HG03342 (cell line): ENCODE results near the gene ATL1.

Source experiments
- ATAC-seq: cut with Tn5 transposase; IDR thresholded peaks from one replicate; pipeline ENCODE4 v1.9.1; 2021; ENCODE audit warnings: mild to moderate bottlenecking, moderate library complexity; ENCODE audit not compliant: unreplicated experiment

Gene ATL1

DNA sequence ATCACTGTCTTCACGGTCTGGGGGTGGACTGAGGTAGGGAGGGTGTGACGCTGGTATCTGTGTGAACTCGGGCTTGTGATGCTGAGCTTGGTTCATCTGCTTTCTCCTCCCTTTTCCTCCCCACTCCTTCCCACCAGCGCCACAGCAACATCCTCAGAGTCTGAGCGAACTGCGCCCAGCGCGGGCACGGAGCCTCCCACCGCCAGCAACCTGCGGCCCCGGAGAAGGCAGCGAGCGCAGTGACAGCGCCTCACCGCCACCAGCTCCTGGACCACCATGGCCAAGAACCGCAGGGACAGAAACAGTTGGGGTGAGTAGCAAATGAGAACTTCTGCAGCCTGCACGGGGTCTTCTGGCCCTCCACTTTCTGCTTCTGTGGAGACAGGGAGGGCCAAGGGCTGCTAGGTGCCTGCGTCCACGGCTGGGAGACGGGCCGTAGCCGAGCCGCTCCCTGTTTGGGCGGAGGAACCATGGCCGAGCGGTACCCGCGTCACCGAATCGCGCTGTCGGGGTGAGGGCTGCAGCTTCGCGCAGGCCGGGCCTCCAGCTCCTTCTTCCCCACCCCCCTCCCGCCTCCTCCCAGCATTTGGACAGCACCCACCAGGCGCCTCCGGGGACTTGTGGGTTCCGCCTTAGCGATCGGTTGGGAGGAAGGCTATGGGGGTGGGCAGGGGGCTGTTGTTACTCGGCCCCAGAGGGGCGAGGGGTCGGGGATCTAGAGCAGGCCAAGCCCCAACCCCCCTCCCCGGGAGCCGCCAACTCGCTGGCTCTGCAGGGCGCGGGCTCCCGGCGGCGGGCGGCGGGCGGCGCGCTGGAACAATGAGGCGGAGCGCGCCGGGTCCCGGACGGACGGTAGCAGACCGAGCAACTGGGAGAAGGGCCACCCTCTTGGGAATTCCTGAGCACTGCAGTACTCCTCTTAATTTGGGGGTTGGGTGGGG is at the start of gene ATL1:
TSS of gene ATL1 (plus strand) at position 156 of the 941 bp plus-strand sequence. CDS start at position 277, 121 bp downstream.
- no peak for ATAC-seq

DNA sequence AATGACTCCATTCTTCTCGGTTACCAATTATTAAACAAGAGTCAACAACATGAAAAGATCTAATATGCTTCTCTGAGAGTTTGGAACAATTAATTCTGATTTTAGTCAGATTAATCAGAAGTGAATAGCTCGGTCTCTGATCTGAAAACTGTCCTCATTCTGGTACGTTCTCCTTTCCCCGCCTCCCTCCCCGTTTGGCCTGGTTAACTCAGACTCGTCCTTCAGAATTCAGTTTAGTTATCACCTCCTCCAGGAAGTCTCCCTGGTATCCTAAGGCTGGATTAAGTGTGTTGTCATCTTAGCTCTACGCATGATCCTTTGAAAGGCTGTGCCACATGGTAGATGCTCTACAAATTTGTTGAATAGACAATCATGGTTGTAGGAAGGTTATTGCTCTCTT is 49.8 kb upstream of the ATL1 start:
- no peak for ATAC-seq

DNA sequence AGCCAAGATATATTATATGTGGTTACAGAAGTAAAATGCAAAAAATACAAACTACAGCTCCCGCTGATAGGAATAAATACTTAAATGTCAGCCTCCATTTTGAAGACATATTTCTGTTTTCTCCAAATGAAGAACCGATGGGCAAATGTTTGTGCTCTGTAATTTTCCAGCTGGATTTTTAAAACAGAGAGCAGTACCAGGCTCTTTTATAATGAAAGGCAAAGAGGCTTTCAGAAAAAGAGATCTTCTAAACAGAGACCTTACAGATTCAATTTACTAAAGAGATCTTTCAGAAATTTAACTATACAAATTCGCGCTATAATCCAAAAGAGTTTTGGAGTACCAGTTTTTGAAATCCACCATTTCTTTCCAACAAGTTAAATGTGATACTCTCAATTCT is 47.5 kb upstream of the ATL1 start:
- no peak for ATAC-seq

DNA sequence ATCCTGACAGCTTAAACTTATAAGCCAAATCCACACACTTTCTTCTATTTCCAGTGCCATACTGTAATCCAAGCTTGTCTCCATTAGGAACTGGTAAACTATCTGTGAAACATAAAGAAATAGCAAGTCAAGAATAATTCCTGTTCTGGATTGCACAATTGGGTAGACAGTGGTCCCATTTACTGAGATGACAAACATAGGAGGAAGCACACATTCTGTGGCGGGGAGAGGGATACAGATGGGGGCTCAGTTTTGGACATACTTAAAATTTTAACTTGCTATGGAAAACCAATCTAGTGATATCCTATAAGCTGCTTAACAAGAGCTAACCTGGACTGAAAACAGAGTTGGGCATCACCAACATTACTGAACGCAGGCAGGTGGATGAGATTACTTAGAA is 43.9 kb upstream of the ATL1 start:
- no peak for ATAC-seq

DNA sequence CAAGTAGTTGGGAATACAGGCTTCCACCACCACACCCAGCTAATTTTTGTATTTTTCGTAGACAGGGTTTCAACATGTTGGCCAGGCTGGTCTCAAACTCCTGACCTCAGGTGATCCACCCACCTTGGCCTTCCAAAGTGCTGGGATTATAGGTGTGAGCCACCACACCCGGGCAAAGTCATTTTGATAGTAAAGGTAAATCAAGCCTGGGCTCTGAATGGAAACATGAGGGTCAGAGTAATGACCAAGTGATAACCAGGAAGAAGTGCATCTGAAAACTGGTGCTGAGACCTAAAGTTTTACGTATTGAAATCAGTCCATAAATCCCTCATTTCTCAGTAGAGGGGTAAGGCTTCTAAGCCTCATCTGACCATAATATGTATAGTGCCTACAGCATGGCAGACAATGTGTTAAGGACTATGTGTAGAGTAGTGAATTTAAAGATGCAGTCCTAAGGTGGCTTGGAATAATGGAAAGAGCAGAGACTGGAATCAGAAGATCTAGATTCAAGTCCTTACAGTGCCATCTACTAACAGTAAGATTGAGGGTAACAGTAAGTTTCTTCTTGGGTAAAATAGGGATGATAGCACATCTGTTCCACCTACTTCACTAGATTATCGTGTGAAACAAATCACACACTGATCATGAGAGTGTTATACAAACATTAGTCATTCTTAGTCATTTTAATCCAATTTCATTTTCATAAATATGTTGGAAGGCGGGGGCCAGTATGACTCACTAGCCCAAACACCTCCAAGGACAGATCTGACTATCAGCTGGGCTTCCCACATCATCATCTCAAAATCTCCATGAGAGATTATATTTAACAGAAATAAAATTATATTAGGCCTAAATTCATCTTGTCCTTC is 38.8 kb upstream of the ATL1 start:
- peak; percentile 52 for ATAC-seq

DNA sequence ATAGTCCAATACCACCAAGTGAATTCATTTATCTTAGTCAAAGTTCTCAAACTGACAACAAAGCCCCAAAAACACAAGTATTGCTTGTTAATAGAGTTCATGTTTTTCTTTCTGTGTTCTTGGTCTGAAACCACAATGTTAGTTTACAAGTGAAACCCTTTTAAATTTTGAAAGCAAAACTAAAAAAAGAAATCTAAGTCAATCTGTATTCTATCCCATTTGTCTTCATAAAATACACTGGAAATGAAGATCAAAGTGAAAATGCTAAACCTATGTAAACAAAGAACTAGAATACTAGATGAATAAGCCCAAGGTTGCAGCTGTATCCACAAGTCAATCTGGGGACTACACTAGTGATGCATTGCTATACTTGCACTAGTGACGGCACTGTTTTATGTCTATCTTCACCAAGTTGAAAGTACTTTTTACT is 38.0 kb upstream of the ATL1 start:
- peak; percentile 58 for ATAC-seq

DNA sequence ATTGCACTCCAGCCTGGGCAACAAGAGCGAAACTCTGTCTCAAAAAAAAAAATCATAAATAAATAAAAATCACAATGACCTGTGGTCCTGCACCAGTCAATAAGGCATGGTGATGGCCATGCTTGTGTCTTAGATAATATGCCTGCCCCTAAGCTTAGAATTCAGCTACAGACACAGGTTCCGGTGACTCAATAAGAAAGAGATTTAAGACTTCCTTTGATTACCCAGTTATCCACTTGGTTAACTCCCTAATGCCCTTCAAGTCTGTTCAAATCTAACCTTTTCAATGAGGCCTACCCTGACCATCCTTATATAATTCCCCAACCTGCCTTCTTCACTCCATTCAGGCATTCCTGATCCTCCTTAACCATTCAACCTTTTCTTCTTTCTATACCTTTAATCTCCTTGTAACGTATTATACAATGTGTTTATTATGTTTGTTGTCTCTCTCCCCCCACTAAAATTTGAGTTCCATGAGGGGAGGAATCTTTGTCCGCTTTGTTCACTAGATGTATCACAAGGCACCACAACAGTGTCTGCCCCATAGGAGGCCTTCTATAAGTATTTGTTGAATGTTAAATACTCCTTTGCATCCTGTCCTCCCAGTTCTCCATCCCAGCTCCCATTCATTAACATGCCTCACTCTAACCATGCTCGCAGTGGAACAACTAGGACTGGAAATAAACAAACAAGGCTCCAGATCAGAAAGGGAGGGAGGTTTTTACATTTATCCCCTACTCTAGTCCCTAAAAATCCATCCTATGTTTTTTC is 36.5 kb upstream of the ATL1 start:
- ATAC-seq = no peak

DNA sequence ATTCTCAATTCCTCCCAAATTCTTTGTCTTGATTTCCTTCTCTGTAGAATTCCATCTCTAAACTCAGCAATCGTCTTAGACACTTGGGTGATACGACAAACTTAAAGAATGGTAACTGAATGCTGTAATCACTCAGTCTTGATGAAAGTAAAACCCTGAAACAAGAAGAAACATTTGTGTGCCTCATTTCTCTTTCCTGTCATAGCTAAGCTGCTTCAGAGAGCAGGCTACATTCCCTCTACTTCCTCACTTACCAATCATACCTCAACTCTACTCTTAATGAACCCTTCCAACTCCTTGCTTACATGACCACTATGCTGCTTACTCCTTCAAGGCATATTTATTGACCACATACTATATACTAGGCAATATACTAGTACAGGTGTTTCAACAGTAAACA is 35.9 kb upstream of the ATL1 start:
- ATAC-seq = no peak

DNA sequence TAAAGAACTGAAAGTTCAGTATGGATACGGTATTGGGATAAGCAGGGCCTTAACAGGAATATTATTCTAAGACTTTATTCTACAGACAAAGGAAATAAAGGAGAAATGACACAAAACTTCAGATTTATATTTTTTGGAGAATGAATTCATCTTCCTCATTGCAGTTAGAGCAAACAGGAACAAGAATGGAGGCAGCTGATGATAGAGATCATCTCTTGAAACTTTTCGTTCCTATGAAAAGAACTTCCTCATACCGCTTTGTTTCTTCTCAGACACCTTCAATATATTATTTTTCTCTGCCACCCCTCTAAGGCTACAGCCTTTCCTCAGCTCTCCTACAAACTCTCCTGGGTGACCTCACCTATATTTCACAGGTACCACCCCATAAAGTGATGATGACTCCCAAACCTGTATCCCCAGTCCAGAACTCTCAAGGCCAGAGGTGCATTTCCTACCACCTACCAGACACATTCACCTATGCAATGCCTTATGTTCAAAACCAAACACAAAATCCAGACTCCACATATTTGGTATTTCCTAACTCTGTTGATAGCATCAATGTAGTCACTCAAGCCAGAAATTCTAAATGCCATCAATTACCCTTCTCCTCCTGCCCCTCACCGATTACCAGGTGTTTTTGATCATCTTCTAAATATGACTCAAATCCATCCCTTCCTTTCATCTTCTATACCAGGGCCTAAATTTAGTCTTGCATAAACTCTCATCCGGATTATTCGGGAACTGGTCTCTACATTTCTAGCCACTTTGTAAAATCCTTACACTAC is 35.0 kb upstream of the ATL1 start:
- no peak for ATAC-seq

DNA sequence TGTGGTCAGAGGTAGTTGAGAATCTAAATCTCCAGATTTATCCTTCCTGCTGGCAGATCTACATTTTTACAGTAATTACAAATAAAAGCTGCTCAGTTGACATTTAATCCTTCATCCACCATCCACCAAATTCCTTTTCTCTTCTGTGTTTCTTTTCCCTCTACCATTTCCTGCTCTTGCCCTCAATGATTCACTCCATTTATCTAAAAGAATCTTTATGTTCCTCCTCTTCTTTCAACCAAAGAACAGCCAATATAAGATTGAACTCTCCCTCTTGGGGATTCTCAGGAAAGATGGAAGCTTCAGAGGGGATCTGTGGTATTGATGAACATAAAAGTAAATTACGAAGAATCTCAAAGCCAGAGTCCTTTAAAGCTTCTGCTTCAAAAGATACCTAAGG is 31.9 kb upstream of the ATL1 start:
- no peak for ATAC-seq

DNA sequence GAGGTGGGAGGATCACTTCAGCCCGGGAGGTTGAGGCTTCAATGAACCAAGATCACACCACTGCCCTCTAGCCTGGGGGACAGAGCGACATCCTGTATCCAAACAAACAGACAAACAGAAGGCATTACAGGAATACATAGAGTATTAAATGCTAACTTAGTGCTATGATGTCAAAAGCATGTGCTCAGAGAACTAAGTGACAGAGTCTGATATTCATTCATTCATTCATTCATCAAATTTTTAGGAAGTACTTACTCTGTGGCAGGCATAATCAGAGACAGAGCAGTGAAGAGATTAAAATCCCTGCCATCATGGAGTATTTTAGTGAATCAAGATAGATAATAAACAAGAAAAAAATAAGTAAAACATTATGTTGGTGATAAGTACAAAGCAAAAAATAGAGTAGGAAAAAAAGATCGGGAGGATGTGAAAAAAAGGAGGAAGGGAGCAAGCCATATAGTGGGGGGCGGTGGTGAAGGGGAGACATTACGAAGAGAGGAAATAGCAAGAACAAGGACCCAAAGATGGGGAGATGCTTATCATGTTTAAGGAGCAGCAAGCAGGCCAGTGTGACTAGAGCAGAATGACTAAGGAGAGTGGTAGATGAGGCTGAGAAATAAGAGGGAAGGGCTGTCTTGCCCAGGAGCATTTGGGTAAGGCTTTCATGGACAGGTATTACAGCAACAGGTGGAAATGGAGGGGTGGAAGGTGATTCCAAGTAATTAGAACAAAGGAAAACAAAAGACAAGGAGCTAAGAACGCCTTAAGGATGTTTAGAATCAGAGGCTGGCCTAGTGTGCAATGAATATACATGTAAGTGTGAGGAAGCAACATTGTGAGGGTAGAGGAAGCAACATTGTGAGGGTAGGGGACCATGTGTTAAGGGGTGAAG is 30.4 kb upstream of the ATL1 start:
- ATAC-seq = no peak

DNA sequence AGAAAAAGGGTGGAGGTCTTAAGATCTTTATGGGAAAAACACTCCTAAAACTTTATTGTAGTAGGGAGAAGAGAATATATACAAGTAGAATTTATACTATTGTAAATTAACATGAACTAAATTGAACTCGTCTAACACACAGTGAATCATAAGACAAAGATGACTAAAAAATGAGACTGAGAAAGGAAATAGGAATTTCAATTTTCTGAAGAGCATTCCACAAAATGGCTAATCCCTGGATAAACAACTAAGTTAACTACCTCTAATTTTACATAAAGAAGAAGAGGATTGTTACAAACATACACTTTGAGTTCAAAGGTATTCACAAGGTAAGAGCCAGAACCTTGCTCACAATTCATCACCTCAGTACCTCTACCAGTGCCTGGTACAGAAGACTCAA is 29.6 kb upstream of the ATL1 start:
- ATAC-seq = no peak

DNA sequence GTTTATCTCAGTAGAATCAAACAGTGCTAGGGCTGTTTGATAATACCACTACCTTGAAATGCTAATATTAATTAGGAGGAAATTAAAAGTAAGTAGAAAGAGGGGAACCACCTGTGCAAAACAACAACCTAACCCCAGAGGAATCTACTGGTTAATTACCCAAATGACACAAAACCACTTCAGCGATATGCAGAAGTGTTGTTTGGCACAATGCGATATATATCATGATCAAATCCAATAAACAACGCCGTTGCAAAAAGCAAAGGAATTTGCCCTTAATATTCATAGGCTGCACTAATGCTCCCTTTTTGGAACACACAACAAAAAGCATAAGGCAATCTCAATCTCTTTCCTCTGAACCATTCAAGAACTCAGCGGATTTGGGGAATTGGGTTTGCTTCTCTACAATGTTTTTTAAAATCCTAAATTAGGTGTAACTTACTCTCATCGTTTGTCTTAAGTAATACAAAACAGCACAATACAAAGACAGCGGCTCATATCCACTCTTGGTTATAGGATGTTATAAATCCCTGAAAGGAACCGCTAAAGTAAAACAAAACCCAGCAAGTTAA is 29.1 kb upstream of the ATL1 start:
- no peak for ATAC-seq

DNA sequence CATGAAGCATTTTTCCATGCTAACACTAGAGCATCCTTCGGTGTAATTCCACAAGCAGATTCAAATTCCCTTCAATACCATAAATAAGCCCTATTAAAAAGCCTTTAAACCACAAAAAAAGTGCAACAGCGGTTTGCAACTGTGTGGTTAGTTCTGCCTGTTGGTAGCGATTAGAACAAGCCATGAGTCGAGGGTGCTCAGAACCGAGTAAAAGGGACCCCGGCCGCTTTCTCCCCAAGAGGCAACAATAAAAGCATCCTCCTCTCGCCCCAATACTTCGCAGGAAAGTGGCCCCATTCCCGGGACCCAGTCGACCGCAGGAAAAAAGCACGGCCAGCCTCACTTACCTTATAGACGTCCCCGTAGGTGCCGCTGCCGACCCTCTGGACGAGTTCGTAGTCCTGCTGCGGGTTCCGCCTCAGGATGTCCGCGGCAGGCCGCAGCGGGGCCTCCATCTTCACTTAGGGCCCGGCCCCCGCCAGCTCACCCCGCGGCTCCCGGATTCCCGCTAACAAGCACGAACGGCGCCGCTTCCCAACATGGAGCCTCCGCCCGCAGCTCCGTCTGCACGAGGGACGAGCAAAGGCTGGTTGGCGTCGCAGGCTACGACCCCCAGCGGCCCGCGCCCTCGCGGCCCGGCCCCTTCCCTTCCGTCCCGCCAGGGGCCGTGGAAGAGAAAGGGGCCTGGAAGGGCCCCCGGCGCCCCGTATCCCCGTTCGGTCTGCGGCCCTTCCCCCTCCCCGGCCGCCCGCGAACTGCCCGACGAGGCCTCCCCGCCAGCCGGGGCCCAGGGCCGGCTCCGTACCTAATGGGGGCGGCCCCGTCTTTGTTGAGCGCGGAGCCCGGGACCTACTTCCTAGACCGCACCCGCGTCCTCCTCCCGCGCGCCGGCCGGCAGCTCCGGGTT is 28.1 kb upstream of the ATL1 start:
- ATAC-seq = peak; percentile 8

DNA sequence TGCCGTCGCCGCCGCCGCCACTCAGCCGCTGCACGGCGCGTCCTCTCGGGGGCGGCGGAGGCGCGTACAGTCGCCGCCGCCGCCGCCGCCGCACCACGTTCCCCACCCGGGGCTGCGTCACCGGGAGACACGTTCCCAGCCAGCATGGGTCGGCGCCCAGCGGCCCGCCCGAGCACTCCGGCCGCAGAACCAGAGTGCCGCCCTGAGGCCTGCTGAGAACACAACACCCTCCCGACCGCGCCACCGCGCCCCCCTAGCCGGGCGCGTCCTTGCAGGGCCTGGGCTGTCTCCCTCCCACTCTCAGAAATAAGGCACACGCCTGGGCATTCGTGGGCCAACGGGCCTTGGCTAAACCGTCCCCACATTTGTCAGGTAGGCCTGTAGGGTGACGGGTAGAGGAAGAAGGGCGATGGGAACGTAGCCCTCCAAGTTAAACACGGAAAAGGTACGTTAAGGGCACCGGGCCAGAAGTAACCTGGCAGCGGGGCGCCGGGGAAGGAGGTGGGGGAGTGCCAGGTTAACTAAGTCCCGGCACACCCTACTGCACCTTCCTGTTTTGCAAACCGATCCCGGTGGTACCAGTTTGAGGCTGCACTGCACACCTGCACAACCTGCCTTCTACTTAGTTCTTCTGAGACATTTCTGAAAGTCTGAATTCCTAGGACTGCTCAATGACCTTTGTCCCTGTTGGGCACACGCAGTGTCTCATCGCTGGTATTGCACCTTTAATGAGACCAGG is 27.3 kb upstream of the ATL1 start, which contains the start of gene MAP4K5:
TSS of gene MAP4K5 (minus strand) at position 68 of the 739 bp plus-strand sequence. CDS start 520 bp downstream, outside the sequence.
- ATAC-seq = peak; percentile 94

DNA sequence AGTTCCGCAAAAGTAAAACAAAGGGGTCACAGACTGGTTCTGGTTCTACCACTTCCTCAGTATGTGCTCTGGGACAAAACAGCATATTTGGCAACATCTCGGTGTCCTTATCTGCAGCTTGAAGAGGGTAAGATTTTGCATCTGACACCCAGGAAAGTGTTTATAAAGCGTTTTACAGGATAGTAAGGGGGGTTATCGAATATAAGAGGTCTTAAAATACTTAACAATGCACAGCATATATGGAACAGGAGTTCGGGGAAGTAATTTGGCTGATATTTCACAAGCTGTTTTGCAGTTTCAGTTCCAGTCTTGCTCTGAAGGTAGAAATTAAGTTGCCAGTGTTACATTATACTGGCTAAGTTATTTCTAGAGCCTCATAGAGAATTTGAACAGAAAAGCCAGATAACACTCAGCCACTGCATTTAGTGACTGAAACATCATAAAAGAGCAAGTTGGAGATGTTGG is 26.7 kb upstream of the ATL1 start:
- ATAC-seq = no peak

DNA sequence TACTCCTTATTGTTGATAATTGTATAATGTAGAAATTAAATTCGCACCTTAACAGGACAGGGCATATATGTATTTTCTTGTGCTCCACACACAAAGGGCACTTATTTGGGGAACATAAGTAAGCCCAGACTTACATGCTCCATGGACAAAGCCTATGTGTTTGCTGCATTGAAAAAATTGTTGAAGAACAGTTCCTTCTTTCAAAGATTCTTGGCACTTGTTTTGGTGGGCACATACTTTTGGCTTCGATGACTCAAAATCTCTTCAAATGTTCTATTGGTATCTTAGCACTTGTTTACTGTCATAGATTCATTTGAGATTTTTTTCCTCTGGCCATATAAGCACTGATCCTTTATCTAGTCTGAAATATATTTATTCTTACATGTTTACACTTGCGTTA is 26.1 kb upstream of the ATL1 start:
- no peak for ATAC-seq
